ENCODE data around the gene EEA1.

EEA1 gene

DNA sequence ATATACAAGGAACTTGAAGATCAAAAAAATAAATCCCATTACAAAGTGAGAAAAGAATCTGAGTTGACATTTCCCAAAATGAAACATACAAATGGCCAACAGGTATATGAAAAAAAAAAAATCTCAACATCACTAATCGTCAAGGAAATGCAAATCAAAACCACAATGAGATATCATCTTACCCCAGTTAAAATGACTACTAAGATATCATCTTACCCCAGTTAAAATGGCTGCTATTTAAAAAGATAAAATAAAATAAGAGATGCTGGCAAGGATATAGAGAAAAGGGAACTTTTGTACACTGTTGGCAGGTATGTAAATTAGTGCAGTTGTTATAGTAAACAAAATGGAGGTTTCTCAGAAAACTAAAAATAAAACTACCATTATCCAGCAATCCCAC is 181.9 kb downstream of the EEA1 start:
- DNase-seq (ENCODE audit: low read depth), result no peak

DNA sequence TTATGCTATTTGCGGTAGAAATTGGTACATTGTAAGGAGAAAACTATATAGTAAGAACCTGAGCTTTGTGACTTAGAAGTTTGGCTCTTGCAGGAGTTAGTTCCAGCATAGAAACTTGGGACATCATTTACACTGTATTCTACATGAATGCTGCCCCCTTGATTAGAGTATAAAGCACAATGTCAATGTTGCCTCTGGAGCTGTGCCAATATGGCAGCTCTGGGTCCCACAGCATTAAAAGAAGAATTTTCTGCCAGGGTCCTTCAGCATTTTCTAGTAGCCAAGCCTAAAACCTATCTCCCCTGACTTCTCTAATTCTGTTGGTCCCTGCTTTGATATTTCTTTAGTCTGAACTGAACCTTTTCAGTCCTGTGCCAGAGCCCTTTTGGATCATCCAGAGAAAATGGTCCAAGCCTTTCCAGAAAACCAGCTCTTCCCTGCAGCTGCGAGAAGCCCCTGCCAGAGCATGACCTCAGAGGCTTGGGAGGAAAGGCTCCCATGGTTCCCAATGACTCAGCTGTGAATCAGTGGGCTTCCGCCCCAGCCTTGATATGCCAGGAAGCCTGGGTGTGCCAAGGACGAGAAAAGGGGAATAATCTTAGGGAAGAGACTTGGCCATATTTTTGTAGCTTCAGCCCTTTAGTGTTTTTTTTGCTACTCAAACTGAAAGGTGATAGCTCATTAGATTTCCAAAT is 183.1 kb downstream of the EEA1 start:
- DNase-seq (ENCODE audit: low read depth), result no peak

DNA sequence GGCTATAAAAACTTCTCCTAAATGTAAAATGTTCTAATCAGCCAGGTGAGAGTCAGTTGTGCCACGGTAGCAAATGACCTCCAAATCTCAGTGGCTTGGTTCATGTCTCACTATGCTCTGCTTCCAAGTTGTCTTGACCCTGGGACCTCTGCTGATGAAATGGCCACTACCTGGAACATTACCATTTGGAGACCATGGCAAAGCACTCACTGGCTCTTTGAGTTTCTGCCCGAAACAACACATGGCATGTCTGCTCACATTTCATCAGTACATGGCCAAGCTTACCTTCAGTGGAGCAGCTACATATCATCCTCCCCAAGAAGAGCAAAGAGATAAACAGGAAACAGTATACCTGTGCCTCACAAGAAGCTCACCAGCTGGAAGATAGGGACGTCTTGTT is 186.1 kb downstream of the EEA1 start:
- DNase-seq (ENCODE audit: low read depth), result no peak

DNA sequence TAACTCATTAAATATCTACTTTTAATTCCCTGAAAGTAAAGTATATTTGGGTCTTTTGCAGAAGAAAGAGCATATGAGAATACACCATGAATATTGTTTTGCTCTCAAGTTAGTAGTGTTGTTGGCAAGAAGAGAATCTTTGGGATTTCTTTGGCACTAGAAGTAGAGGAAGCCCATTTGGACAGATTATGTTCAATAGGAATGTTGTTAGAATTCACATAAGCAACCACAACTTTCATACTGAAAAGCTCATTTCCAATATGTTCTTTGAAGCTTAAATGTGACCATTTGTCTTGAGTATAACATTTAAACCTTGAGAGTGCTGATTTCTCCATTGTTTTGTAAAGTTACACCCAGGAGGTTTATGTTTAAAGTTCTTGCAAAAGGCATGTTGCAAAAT is 188.7 kb downstream of the EEA1 start:
- DNase-seq (ENCODE audit: low read depth), result no peak

DNA sequence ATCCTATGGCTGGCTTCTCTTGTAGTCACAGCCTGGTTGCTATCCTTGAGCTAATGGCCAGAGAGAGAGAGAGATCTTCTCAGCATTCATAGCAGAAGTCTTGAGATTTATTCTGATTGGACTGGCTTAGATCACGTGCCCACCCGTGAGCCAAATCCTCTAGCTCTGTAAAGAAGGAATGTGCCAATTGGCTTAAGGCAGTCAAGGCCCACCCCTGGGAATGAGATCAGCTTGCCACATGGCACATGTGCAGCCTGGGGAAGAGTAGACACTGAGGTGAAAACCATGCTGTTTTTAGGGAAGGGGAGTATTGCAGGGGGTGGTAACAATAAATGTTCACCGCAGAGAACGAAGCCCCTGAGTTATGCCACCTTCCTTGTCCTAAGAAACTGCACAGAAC is 190.0 kb downstream of the EEA1 start:
- DNase-seq (ENCODE audit: low read depth), result no peak

DNA sequence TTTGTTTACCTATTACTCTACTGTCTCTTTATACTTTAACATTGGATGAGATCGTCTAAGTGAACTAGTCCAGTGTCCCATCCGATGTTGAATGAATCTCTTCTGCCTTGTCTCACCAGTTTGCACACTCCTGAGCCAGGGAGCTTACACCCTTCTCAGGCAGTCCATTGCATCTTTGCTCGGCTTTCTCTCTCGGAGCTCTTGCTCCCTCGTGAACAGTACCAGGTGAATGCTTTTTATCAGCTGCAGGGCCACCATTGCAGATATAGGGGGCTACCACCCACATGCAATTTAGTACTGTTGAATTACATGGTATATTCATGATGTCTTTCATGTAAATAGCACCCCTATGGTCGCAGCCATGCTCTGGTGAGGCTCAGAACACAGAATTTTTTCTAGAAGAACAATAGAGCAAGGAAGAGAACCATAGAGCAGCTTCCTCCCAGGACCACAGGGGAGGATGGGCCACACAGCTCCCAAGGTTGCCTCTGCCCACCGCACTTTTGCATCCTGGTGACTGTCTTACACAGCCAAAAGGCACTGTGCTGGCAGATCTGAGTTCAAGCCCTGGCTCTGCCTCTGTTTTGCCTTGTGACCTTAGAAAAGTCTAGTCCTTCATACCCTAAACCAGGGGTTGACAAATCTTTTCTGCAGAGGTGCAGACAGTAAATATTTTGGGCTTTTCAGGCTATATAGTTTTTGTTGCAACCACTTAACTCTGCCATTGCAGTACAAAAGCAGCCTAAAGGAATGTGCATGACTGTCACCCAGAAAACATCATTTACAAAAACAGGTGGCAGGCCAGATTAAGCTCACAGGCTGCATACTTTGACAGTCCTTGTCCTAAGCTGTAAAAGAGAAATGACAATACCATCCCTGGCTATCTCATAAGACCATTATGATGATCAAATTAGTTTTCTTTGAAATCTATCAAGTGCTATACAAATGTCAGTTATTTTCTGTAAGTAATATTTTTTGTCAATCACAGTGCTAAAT is 190.9 kb downstream of the EEA1 start:
- no peak for DNase-seq (ENCODE audit: low read depth)

DNA sequence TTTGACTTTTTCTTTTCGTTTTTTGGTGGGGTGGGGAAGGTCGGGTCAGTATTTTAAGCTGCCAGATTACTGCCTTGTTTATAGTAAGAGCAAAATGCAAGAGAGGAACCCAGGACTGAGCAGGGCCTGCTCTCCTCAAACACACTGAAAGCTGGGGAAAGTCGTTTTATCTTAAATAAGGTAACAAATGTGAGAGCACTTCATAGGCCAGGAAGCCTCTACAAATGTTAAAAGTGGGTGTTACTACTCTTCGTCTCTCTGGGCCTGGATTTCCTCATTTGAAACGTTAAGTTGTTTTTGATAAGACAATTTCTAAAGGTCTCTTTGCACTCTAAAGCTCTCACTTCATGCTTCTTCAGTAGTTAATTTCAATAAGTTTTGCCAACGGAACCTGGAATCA is 192.5 kb downstream of the EEA1 start:
- no peak for DNase-seq (ENCODE audit: low read depth)

DNA sequence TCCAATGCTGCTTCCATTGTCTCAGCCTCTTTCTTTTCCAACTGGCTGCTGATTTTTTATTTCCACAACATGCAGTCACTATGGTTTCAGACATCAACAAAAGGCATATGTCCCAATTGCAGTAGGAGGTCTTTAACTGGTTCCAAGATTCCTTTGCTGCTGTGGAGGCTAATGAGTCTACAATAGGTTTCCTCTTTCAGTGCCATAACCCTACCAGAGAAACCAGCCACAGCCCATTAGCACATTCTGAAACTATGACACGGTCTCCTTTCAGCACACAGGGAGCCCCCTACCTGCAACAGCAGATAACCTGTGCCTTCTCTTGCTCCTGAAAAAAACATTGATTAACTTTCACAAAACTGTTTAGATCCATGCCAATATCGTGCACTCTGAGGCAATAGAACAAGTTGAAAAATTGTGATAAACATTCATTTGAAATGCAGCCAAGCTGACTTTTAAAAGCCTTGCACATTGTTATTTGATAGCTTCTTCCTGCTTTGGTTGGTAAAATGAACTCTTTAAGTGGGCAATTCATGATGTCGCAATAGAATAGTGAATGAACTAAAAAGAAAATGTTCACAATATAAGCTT is 193.9 kb downstream of the EEA1 start:
- no peak for DNase-seq (ENCODE audit: low read depth)

DNA sequence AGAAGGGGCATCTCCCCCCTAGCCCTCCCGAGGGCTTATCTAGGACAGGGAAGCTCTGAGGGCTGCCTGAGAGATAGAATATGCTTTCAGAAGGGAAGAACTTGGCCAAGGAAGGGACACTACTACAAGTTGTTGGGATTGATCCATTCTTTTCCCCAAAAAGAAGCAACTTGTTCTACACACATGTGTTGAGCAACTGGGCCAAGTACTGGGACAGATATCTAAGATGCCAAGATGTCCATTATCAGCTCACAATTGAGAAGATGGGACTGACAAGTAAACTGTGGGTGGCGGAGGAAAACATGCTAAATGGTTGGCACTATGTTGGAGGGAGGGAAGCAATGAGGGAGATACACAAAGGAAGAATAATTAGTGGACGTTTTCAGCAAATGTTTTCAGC is 195.4 kb downstream of the EEA1 start:
- no peak for DNase-seq (ENCODE audit: low read depth)

DNA sequence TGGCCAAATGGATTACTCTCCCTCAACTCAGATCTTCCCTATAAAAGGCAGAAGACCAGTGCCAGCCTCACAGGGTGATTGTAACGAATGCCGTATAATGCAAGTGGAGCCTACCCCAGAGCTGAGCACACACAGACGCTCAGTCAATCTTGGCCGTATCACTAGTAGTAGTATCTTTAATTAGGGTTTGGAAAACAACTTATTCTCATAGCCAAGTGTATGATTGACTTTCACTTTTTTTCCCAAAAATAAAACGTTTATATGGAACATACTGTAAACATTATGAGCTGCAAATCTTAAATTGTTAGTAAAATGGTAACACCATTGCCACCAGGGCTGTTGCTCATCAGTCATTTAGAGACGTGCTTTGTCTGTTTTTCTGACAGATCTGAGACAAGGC is 195.9 kb downstream of the EEA1 start:
- no peak for DNase-seq (ENCODE audit: low read depth)

DNA sequence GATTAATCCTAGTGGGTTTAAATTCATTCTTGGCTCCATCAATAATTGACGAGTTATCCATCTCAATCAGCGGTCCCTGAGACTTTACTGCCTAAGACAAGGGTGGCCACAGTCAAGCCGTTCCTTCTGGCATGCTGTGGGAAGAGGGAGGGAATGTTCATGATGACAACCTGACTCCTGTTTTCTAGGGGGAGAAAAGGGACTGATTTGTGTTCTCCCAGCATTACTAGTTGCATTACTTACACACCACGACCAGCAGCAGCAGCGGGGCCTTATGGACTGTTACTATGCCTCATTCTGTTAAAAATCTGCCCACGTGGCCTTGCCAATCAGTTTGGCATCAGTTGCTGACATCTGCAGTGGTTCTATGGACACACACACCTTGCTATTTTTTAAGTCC is 196.4 kb downstream of the EEA1 start:
- no peak for DNase-seq (ENCODE audit: low read depth)

DNA sequence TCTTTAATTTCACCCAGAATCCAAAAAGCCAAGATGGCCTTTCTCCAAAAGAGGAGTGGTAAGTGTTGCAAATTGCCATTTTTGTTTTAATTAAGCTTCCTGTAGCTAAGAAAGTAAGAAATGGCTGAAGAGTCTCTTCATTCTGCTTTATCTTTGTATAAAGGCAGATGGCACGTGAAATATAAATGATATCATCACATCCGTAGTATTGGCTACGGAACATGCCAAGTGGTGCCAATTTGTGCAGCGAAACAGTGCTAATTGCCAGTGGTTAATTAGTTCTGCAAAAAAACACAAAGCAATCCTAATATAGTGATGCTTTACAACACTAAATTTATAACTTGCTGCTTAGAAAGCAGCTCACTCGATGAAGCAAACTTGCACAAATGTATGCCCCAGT is 196.9 kb downstream of the EEA1 start:
- DNase-seq (ENCODE audit: low read depth), result no peak

DNA sequence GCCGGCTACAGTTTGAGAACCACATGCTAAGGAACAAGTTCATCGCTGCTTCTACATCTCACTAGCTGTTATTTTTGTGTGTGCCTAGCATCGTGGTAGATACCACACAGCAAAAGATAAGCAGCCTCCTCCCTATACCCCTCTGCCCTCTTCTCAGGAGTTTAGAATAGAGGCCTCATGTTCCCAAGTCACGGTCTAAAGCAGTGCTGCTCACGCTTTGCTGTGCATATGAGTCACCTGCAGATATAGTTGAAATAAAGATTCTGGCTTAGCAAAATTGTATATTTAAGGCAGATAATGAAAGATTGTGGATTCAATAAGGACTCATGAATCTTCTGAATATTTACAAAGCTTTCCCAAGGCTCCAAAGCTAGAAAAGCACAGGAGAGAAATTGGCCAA is 198.3 kb downstream of the EEA1 start:
- DNase-seq (ENCODE audit: low read depth), result no peak

DNA sequence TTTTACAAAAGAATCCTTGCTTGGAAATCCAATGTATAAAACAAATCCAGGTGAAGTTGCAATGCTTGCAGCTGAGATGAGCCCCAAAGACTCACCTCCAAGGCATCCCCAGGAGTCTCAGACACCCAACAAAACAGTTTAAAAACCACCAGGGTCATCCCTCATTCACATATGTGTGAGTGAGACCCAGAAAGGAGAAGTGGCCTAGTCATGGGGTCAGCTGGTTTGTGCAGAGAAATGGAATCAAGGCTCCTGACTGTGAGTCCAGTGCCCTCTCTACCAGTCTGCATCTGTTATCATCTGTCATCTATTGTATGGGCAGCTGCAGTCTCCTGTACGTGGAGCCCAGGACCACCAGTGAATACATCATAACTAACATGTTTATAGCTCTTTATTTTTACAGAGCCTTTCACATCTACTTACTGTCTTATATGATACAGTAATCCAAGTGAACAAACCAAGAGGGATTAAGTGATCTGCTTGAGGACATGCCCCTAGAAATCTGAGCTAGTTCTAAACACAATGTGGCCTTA is 199.3 kb downstream of the EEA1 start:
- DNase-seq (ENCODE audit: low read depth), result no peak

DNA sequence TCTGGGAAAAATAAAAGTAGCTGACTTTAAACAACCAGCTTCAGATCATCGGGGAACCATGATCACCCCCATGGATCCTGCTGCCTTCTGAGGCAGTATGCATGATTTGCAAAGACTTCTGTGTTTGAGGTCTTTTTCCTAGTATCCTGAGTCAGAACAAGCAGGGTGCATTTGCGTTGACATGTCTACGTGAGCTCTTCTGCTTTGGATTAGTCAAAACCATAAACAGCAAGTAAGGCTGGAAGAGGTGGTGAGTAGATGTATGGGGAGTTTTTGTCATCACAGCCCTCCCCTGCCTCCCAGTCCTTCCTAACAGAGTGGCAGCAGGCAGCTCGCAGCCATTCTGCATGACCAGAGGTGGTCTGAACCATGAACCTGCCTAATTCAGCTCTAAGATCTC is 202.2 kb downstream of the EEA1 start:
- no peak for DNase-seq (ENCODE audit: low read depth)

DNA sequence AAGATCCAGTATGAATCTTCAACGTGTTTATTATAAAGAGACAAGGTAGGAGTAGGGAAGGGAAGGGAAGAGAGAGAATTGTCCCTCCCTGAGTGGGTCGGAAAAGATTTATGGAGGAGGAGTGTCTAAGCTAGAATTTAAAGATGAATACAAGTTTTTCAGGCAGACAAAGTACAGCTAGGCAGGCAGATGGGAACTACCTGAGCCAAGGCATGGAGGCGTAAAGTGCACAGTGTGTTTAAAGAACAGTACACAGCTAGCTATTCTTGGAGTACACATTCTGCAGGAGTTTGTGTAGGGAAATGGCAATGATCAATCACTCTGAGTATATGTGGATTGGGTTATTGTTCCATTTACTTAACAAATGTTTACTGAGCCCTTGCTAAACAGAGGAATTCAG is 206.2 kb downstream of the EEA1 start:
- DNase-seq (ENCODE audit: low read depth), result no peak

DNA sequence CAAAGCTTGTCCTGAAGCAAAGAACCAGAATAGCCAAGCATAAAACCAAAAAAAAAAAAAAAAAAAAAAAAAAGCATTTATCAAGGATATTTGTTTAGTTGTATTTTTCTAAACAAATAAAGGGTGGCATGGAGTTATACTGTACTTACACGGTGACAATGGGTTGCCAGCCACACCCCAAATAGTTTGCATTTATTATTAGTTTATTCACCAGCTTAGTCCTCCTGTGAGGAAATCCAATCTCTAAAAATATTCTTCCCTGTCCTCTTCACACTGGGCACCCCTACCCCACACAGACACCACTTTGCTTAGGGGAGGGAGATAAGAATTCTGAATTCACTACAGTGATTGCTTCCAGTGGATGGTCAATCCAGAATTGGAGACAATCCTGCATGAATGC is 207.4 kb downstream of the EEA1 start:
- no peak for DNase-seq (ENCODE audit: low read depth)

DNA sequence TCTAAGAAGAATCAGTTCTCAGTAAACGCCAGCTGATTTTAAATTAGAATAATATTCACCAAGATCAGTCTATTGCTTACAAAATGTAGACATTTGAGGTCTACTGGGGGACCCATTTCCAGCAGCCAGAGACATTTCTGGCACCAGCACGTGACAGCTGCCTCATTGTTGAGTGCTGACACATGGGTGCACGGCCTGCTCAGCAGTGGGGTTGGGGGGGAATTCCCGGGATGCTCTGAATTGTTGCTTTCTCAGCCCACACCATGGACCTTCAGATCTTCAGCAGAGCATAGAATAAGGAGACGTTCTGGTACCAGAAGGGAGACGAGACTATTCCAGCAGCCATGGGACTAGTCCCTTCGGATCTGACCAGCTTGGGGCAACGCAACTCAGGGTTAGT is 208.0 kb downstream of the EEA1 start:
- DNase-seq (ENCODE audit: low read depth), result no peak

Data from stimulated activated CD8-positive, alpha-beta memory T cell treated with anti-CD3 and anti-CD28 coated beads, Interleukin-4, amount 100 ng/mL, for 24 hours (primary cell).